AG09309 (cell line): Measurements from ENCODE around the gene MILR1.
A peak's percentile ranks its signal among the peaks of the same experiment; 100 is the strongest.

Experiments used
- DNase-seq: peaks from one replicate; pipeline ENCODE4 v3.0.0-alpha.2; 2010; ENCODE audit warnings: low read depth
- H3K4me3 ChIP-seq: 2 replicates; pipeline ENCODE4 v1.5.1; 2011; ENCODE audit warnings: mild to moderate bottlenecking, low read depth, low read length, moderate library complexity; ENCODE audit not compliant: control insufficient read depth
- CTCF ChIP-seq: IDR thresholded peaks from 2 replicates; pipeline ENCODE4 v1.5.1; 2011; ENCODE audit warnings: mild to moderate bottlenecking, low read depth, low read length, inconsistent platforms; ENCODE audit not compliant: insufficient read depth, control insufficient read depth; ENCODE audit errors: missing control alignments

The MILR1 gene

GRCh38 chr17:64448665-64449512 lies at the start of gene MILR1:
Gene MILR1, plus strand, starts transcription at chr17:64449115. Its CDS starts 54 bp downstream, at chr17:64449169.
- H3K4me3 ChIP-seq: no peak within 1 kb of the TSS
- DNase-seq: peak; percentile 70
- TF ChIP-seq CTCF: no peak

GRCh38 chr17:64399767-64400156 lies 49.2 kb upstream of the MILR1 start:
- TF ChIP-seq CTCF: no peak
- DNase-seq: no peak
- no peak overlapping the region for H3K4me3 ChIP-seq

GRCh38 chr17:64400642-64401041 lies 48.3 kb upstream of the MILR1 start:
- DNase-seq: no peak
- H3K4me3 ChIP-seq: no peak overlapping the region
- TF ChIP-seq CTCF: no peak

- no peak for TF ChIP-seq CTCF
Measured at GRCh38 chr17:64401244-64401860, 47.6 kb upstream of the MILR1 start.

GRCh38 chr17:64401941-64402340 lies 47.0 kb upstream of the MILR1 start:
- H3K4me3 ChIP-seq: no peak overlapping the region
- no peak for DNase-seq
- no peak for TF ChIP-seq CTCF

More at GRCh38 chr17:64401244-64401860, 47.6 kb upstream of the MILR1 start:
- no peak overlapping the region for H3K4me3 ChIP-seq
- DNase-seq: no peak

GRCh38 chr17:64402469-64402868 lies 46.4 kb upstream of the MILR1 start:
- TF ChIP-seq CTCF: no peak
- H3K4me3 ChIP-seq: no peak overlapping the region
- DNase-seq: no peak
